K562 (cell line): ENCODE results near the gene ERN1. TPM values are rescaled to one million over a fixed set of nuclear protein-coding genes. Genes with fewer than 3 reads are reported as not detected.

Experiments used
- ATAC-seq: fragments of 200-7000 bp; cut with Tn5 transposase; 3 replicates; pipeline ENCODE4 v1.9.1; 2020; ENCODE audit warnings: moderate library complexity
- BruUV-seq: library from RNA; stranded (reverse); fragments of 400-500 nt; replicated peaks from 2 replicates; lab custom pipeline; 2021; lab: Mats Ljungman, UMichigan
- CTCF ChIA-PET: fragments of 300-600 bp; formaldehyde crosslinking; extraction: SDS; loops from one replicate; lab custom pipeline; 2021; ENCODE audit warnings: low intra/inter-chr PET ratio; lab: Yijun Ruan, JAX
- POLR2A ChIA-PET: fragments of 300-600, 350-650 bp; sonication (Branson Sonifier 250); formaldehyde crosslinking; extraction: SDS; loops from one replicate; lab custom pipeline; 2021; ENCODE audit warnings: antibody characterized with exemption, inconsistent platforms; lab: Yijun Ruan, JAX
- DNase-seq, 4 experiments: peaks; one replicate each; pipeline versions ENCODE4 v3.0.0 to v3.0.0-alpha.2; 2011 to 2018; ENCODE audit warnings: low spot score in 3 of 4, mixed read lengths in 3 of 4; ENCODE audit errors: extremely low read depth in 1 of 4
- FAIRE-seq: peaks from 2 replicates; lab custom pipeline; 2011; peaks lifted over from hg19 to GRCh38; lab: Jason Lieb, UNC
- H2AFZ ChIP-seq: 2 replicates; pipeline ENCODE4 v1.6.0; 2011; ENCODE audit warnings: low read depth, low read length, control low read depth, inconsistent platforms
- H3K27ac ChIP-seq: fragments of 200-600 bp; 3 replicates; pipeline ENCODE4 v1.8.0; 2011; ENCODE audit warnings: low read depth, mild to moderate bottlenecking, control low read depth, inconsistent platforms, low read length, moderate library complexity, mixed read lengths; ENCODE audit errors: extremely low read depth
- H3K27me3 ChIP-seq, 2 experiments: fragments of 300-600 bp in 1 of 2; 2 replicates in 1 of 2; 3 replicates in 1 of 2; pipeline versions ENCODE4 v1.6.0 to v1.8.0; 2011; ENCODE audit warnings: inconsistent platforms in 2 of 2, low read length in 2 of 2, mild to moderate bottlenecking in 1 of 2, mixed read lengths in 1 of 2, moderate library complexity in 1 of 2; ENCODE audit not compliant: control insufficient read depth in 2 of 2, insufficient read depth in 2 of 2
- H3K36me3 ChIP-seq: fragments of 300-600 bp; 3 replicates; pipeline ENCODE4 v1.8.0; 2011; ENCODE audit warnings: mild to moderate bottlenecking, low read length, inconsistent platforms; ENCODE audit not compliant: control insufficient read depth, insufficient read depth
- H3K4me1 ChIP-seq, 2 experiments: fragments of 200-600 bp in 1 of 2; replicated peaks in 1 of 2; 2 replicates in 1 of 2; 3 replicates in 1 of 2; pipeline versions ENCODE4 v1.5.1 to v1.8.0; 2011; ENCODE audit warnings: inconsistent platforms in 2 of 2, low read length in 2 of 2, mild to moderate bottlenecking in 1 of 2, mixed read lengths in 1 of 2, moderate library complexity in 1 of 2; ENCODE audit not compliant: control insufficient read depth in 2 of 2, insufficient read depth in 2 of 2
- H3K4me2 ChIP-seq: 2 replicates; pipeline ENCODE4 v1.6.1; 2011; ENCODE audit warnings: low read length, control low read depth, inconsistent platforms, mixed read lengths; ENCODE audit not compliant: insufficient read depth
- H3K4me3 ChIP-seq: fragments of 200-600 bp; sonication (generic), shearing (Covaris generic); 2 replicates; pipeline ENCODE4 v1.5.1; 2016; ENCODE audit warnings: control low read depth, inconsistent platforms
- H3K79me2 ChIP-seq: fragments of 200-600 bp; 3 replicates; pipeline ENCODE4 v1.8.0; 2011; ENCODE audit warnings: low read length, inconsistent platforms; ENCODE audit not compliant: control insufficient read depth, insufficient read depth
- H3K9ac ChIP-seq, 2 experiments: 2 replicates each; pipeline versions ENCODE4 v1.6.0 to v1.6.1; 2011; ENCODE audit warnings: low read depth in 2 of 2, low read length in 2 of 2, control low read depth in 1 of 2, inconsistent platforms in 1 of 2, mild to moderate bottlenecking in 1 of 2, mixed read lengths in 1 of 2; ENCODE audit not compliant: insufficient read depth in 1 of 2
- H3K9me1 ChIP-seq: one replicate; pipeline ENCODE4 v1.6.0; 2011; ENCODE audit warnings: inconsistent platforms, mild to moderate bottlenecking, low read length, moderate library complexity; ENCODE audit not compliant: control insufficient read depth, insufficient read depth
- H3K9me3 ChIP-seq: replicated peaks from 2 replicates; pipeline ENCODE4 v1.5.1; 2011; ENCODE audit warnings: low read depth, low read length, inconsistent platforms; ENCODE audit not compliant: control insufficient read depth, insufficient read depth
- H4K20me1 ChIP-seq: replicated peaks from 2 replicates; pipeline ENCODE4 v1.6.1; 2011; ENCODE audit warnings: low read length, inconsistent platforms, mixed read lengths; ENCODE audit not compliant: control insufficient read depth, insufficient read depth
- ARID3A ChIP-seq: IDR thresholded peaks from 2 replicates; pipeline ENCODE4 v1.6.1; 2012; ENCODE audit warnings: low read depth, low read length, improper control_type of control experiment, borderline replicate concordance
- ERF ChIP-seq: fragments of 450-650 bp; formaldehyde crosslinking; IDR thresholded peaks from 2 replicates; pipeline ENCODE4 v1.4.0; 2020; ENCODE audit warnings: mild to moderate bottlenecking, mixed read lengths
- FOXK2 ChIP-seq, 2 experiments: fragments of 450-650 bp; IDR thresholded peaks in 1 of 2; conservative IDR thresholded peaks in 1 of 2; 2 replicates each; pipeline ENCODE4 v1.6.1; 2016; ENCODE audit warnings: low read depth in 2 of 2, mild to moderate bottlenecking in 1 of 2
- L3MBTL2 ChIP-seq: fragments of 450-650 bp; IDR thresholded peaks from 2 replicates; pipeline ENCODE4 v1.6.1; 2016; ENCODE audit warnings: mild to moderate bottlenecking, moderate library complexity
- MITF ChIP-seq: IDR thresholded peaks from 2 replicates; pipeline ENCODE4 v1.6.1; 2014; ENCODE audit warnings: antibody characterized with exemption
- UBTF ChIP-seq, 2 experiments: IDR thresholded peaks; 2 replicates each; pipeline ENCODE4 v1.6.1; 2012; ENCODE audit warnings: improper control_type of control experiment in 2 of 2, low read depth in 2 of 2, low read length in 2 of 2, borderline replicate concordance in 1 of 2
- ZBTB7A ChIP-seq: IDR thresholded peaks from 2 replicates; pipeline ENCODE4 v1.6.1; 2011; ENCODE audit warnings: low read depth, mild to moderate bottlenecking, low read length, moderate library complexity, borderline replicate concordance; ENCODE audit not compliant: control insufficient read depth
- ZNF263 ChIP-seq: sonication (generic); formaldehyde crosslinking; IDR thresholded peaks from 2 replicates; pipeline ENCODE4 v1.8.0; 2022; ENCODE audit warnings: mild to moderate bottlenecking, missing genetic modification reagents, borderline replicate concordance
- ZNF282 ChIP-seq: sonication (generic); formaldehyde crosslinking; IDR thresholded peaks from 2 replicates; pipeline ENCODE4 v1.8.1; 2023; ENCODE audit warnings: missing genetic modification reagents
- WGBS: fragments of 100-300 bp; shearing (Covaris generic); methylation state at CpG from one replicate; pipeline ENCODE4 v1.1.6; 2016; ENCODE audit warnings: low coverage, mixed read lengths; ENCODE audit not compliant: insufficient coverage; ENCODE audit errors: missing lambda C conversion rate; 5-methylcytosine and 5-hydroxymethylcytosine counted together
- in situ Hi-C: fragments of 300-500 bp; cut with MboI; formaldehyde crosslinking; loops from 4 replicates; pipeline ENCODE4 v1.15.0; 2018; ENCODE audit warnings: inconsistent platforms, mixed read lengths
- intact Hi-C: fragments of 100-400 bp; cut with micrococcal nuclease; formaldehyde crosslinking; loops from 2 replicates; pipeline ENCODE4 v1.14.2; 2022
- polyA plus RNA-seq, 8 experiments: library from polyadenylated mRNA; depleted of rRNA in 4 of 8; stranded (reverse) in 5 of 8; unstranded in 3 of 8; fragments of >200 nt; fragmentation: Nextera tagmentation in 2 of 8; fragmentation: Illumina TruSeq in 1 of 8; extraction: Ambion mirVana in 2 of 8; extraction: Trizol in 1 of 8; gene quantifications; 2 replicates each; pipeline versions ENCODE4 v1.2.1 to v1.2.3, GENCODE V29; 2011 to 2014; ENCODE audit warnings: inconsistent platforms in 1 of 8, missing spikeins in 1 of 8
- total RNA-seq, 7 experiments: library from RNA; depleted of rRNA in 6 of 7; stranded (reverse); fragments of >200 nt in 6 of 7; fragmentation: Illumina TruSeq in 2 of 7; extraction: Trizol in 2 of 7; gene quantifications; 2 replicates each; pipeline versions ENCODE4 v1.2.1 to v1.2.3, GENCODE V29; 2011 to 2021; ENCODE audit warnings: low replicate concordance in 1 of 7
- TF ChIP-seq, protein P1 (sequence below): fragments of 250-450 bp; sonication (Bioruptor Pico); IDR thresholded peaks from 2 replicates; pipeline ENCODE4 v1.8.0; 2022; ENCODE audit warnings: inconsistent platforms

Gene ERN1
- total and polyA plus RNA-seq, 9 of the 15 experiments (the other 6 are each of a cell fraction or from before 2014, with no cell fraction given): 2.1 to 22.5 (median 7.3) TPM

DNA sequence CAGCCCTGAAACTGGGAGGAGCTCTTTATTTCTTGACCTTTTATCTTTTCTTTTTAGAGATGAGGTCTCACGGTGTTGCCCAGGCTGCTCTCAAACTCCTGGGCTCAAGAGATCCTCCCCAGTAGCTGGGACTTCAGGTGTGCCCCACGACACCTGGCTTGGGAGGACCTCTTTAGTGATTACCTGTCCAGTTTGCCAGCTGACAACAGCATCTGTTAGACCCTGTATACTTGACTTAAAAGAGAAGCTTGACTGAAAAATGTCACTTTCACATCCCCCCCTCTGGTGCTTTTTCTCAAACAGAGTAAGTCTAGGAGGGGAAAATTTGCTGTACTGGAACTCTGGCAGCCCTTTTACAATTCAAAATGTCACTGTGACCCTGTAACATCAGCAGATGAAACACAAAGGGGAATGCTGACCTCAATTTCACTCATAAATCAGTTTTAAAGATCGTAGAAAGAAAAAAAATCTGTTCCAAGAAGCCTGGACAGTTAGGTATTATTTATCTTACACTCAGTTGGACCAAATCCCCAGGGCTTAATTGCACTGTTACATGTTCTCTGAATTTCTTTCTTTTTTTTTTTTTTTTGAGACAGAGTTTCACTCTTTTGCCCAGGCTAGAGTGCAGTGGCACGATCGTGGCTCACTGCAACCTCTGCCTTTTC is 1.8 kb upstream of the ERN1 start (continued):
- TF ChIP-seq UBTF (IDR thresholded peaks at IDR 0.05; ENCODE audit: borderline replicate concordance in 1 of 2, low read depth in 2 of 2, low read length in 2 of 2) (no peak), ARID3A (no peak)

- FAIRE-seq: no peak
- in situ Hi-C loops: loop anchor here (5.0 to 10.0 kb wide), 3 partner anchors 68 to 218 kb away; partner anchors contain the start of gene CSHL1
- no peak for DNase-seq
- TSS peak; percentile 58 for BruUV-seq
- Histone ChIP-seq H3K4me2 (peak overlapping the region; percentile 65), H3K9ac (peak overlapping the region in 1 of 2 experiments; percentile 80; a peak in 2 of 4 replicates), H3K27me3 (no peaks in the 10 kb centered on the region), H3K79me2 (peaks cover 37% of the 10 kb centered on the region), H3K9me1 (peaks cover 3% of the 10 kb centered on the region), H3K27ac (no peak overlapping the region), H2AFZ (peak overlapping the region; percentile 94), H4K20me1 (no peaks in the 10 kb centered on the region), H3K36me3 (no peaks in the 10 kb centered on the region), H3K4me3 (peak overlapping the region; percentile 23; the same call in 1 of the 2 replicates), H3K9me3 (no peaks in the 10 kb centered on the region), H3K4me1 (peaks cover 16 to 19% of the 10 kb centered on the region in 2 experiments; a peak in 4 of 5 replicates)
- WGBS: 50% methylated on average over 13 of the region's 24 CpGs
- ATAC-seq: no peak
- POLR2A ChIA-PET: interaction anchor here (0.7 to 3.9 kb wide), 4 partner anchors 16 to 102 kb away, joined by 4 to 35 read pairs (median 6); no protein-coding TSS in a partner anchor
- 0 out of 2 replicates have a peak, but pooled peaks have one; percentile 15 for TF ChIP-seq ERF (CRISPR knock-in tag)
- TF ChIP-seq, protein P1, sequence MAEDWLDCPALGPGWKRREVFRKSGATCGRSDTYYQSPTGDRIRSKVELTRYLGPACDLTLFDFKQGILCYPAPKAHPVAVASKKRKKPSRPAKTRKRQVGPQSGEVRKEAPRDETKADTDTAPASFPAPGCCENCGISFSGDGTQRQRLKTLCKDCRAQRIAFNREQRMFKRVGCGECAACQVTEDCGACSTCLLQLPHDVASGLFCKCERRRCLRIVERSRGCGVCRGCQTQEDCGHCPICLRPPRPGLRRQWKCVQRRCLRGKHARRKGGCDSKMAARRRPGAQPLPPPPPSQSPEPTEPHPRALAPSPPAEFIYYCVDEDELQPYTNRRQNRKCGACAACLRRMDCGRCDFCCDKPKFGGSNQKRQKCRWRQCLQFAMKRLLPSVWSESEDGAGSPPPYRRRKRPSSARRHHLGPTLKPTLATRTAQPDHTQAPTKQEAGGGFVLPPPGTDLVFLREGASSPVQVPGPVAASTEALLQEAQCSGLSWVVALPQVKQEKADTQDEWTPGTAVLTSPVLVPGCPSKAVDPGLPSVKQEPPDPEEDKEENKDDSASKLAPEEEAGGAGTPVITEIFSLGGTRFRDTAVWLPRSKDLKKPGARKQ (CRISPR knock-in tag): 0 out of 2 replicates have a peak, but pooled peaks have one; percentile 44
- peak; percentile 19 for TF ChIP-seq L3MBTL2
- no peak for TF ChIP-seq ZBTB7A
- no peak for TF ChIP-seq MITF
- no peak for TF ChIP-seq ZNF282 (CRISPR knock-in tag)
- TF ChIP-seq FOXK2 (conservative IDR thresholded peaks at IDR 0.05 in 1 of 2, IDR thresholded peaks at IDR 0.05 in 1 of 2; ENCODE audit: low read depth in 2 of 2): no peak
- no peak for TF ChIP-seq ZNF263 (CRISPR knock-in tag)
- CTCF ChIA-PET: no interaction called here
- intact Hi-C loops: loop anchor here (1.0 to 5.0 kb wide), 3 partner anchors 48 to 213 kb away; partner anchors contain the start of gene GH1
Measured at GRCh38 chr17:64130559-64131001, 636 bp upstream of the ERN1 start.
